ENCODE results near the gene OR1M1.

- TF ChIP-seq CTCF (IDR thresholded peaks at IDR 0.05; ENCODE audit: poor library complexity), result no peak
- TF ChIP-seq EZH2 (IDR thresholded peaks at IDR 0.05; ENCODE audit: borderline replicate concordance), result no peak
- no peak for TF ChIP-seq EZH2phosphoT487 (IDR thresholded peaks at IDR 0.05; ENCODE audit: low read depth, severe bottlenecking, unreplicated experiment)
Observed at GRCh38 chr19:9116547-9116946, 29.7 kb downstream of the OR1M1 start.
